PC-3 (cell line): ENCODE results near the gene WHRN.

Experiments
- CTCF ChIP-seq: fragments of 300-600 bp; sonication (generic); conservative IDR thresholded peaks from 2 replicates; pipeline ENCODE4 v1.5.1; 2017; ENCODE audit warnings: antibody characterized with exemption, low read depth, mild to moderate bottlenecking, low read length
- EZH2 ChIP-seq: fragments of 300-600 bp; sonication (generic); IDR thresholded peaks from one replicate; pipeline ENCODE4 v1.6.1; 2017; ENCODE audit warnings: antibody characterized with exemption, mild to moderate bottlenecking, low read length; ENCODE audit not compliant: unreplicated experiment
- EZH2phosphoT487 ChIP-seq: fragments of 300-600 bp; sonication (generic); IDR thresholded peaks from 2 replicates; pipeline ENCODE4 v1.6.1; 2018; ENCODE audit warnings: mild to moderate bottlenecking, antibody characterized with exemption, low read length, borderline replicate concordance

- TF ChIP-seq CTCF (no peak), EZH2phosphoT487 (no peak), EZH2 (no peak)
Observed at GRCh38 chr9:114522847-114523246, 17.6 kb upstream of the WHRN start.
